Endothelial cell of umbilical vein (primary cell): ENCODE measurements around the gene ESPN. TPM values are rescaled to one million over a fixed set of nuclear protein-coding genes. Genes with fewer than 3 reads are reported as not detected.

ENCODE experiments used
- BruUV-seq: library from RNA; stranded (reverse); fragments of 400-500 nt; replicated peaks from 2 replicates; lab custom pipeline; 2021; lab: Mats Ljungman, UMichigan
- CTCF ChIA-PET: fragments of 300-600, 350-600 bp; sonication (Branson Sonifier 250); formaldehyde crosslinking; loops from one replicate; lab custom pipeline; 2021; ENCODE audit warnings: antibody characterized with exemption, inconsistent platforms; lab: Charles Lee
- POLR2A ChIA-PET: fragments of 300-600, 350-600 bp; sonication (Branson Sonifier 250); formaldehyde crosslinking; loops from one replicate; lab custom pipeline; 2021; ENCODE audit warnings: antibody characterized with exemption, inconsistent platforms; lab: Charles Lee
- DNase-seq: peaks from one replicate; pipeline ENCODE4 v3.0.0-alpha.2; 2011; ENCODE audit warnings: low read depth, low spot score
- FAIRE-seq: peaks from 2 replicates; lab custom pipeline; 2011; peaks lifted over from hg19 to GRCh38; lab: Jason Lieb, UNC
- H2AFZ ChIP-seq: 2 replicates; pipeline ENCODE4 v1.6.0; 2012; ENCODE audit warnings: low read depth, low read length, control low read depth, inconsistent platforms
- H3K27ac ChIP-seq: 2 replicates; pipeline ENCODE4 v1.5.1; 2011; ENCODE audit warnings: low read depth, mild to moderate bottlenecking, control low read depth, low read length, moderate library complexity; ENCODE audit not compliant: insufficient read depth
- H3K27me3 ChIP-seq, 2 experiments: 2 replicates each; pipeline versions ENCODE4 v1.6.0 to v1.6.1; 2011; ENCODE audit warnings: low read length in 2 of 2, mixed read lengths in 1 of 2; ENCODE audit not compliant: control insufficient read depth in 2 of 2, insufficient read depth in 2 of 2
- H3K36me3 ChIP-seq, 2 experiments: 2 replicates in 1 of 2; 3 replicates in 1 of 2; pipeline ENCODE4 v1.5.1; 2011; ENCODE audit warnings: low read length in 2 of 2, mild to moderate bottlenecking in 1 of 2, moderate library complexity in 1 of 2; ENCODE audit not compliant: control insufficient read depth in 2 of 2, insufficient read depth in 2 of 2; ENCODE audit errors: extremely low read depth in 1 of 2
- H3K4me1 ChIP-seq: 3 replicates; pipeline ENCODE4 v1.5.1; 2011; ENCODE audit warnings: mild to moderate bottlenecking, low read length; ENCODE audit not compliant: control insufficient read depth, insufficient read depth; ENCODE audit errors: extremely low read depth
- H3K4me2 ChIP-seq: 2 replicates; pipeline ENCODE4 v1.6.1; 2011; ENCODE audit warnings: low read length, control low read depth, mixed read lengths; ENCODE audit not compliant: insufficient read depth
- H3K4me3 ChIP-seq, 3 experiments: fragments of 200-600 bp in 1 of 3; sonication (generic), shearing (Covaris generic) in 1 of 3; replicated peaks in 1 of 3; 2 replicates each; pipeline ENCODE4 v1.5.1; 2011 to 2016; ENCODE audit warnings: control low read depth in 3 of 3, low read length in 3 of 3, mild to moderate bottlenecking in 2 of 3, inconsistent platforms in 1 of 3, low read depth in 1 of 3, moderate library complexity in 1 of 3; ENCODE audit not compliant: insufficient read depth in 1 of 3
- H3K79me2 ChIP-seq: 2 replicates; pipeline ENCODE4 v1.6.0; 2012; ENCODE audit warnings: low read length, inconsistent platforms; ENCODE audit not compliant: control insufficient read depth, insufficient read depth
- H3K9ac ChIP-seq: replicated peaks from 2 replicates; pipeline ENCODE3; 2011; ENCODE audit warnings: low read length, control low read depth; ENCODE audit not compliant: insufficient read depth; ENCODE audit errors: extremely low read depth
- H3K9me1 ChIP-seq: replicated peaks from 3 replicates; pipeline ENCODE4 v1.6.0; 2011; ENCODE audit warnings: mild to moderate bottlenecking, low read length; ENCODE audit not compliant: control insufficient read depth, insufficient read depth; ENCODE audit errors: extremely low read depth
- H3K9me3 ChIP-seq: replicated peaks from 2 replicates; pipeline ENCODE4 v1.5.1; 2012; ENCODE audit warnings: low read length, inconsistent platforms; ENCODE audit not compliant: control insufficient read depth, insufficient read depth
- H4K20me1 ChIP-seq: replicated peaks from 2 replicates; pipeline ENCODE3; 2011; ENCODE audit warnings: mild to moderate bottlenecking, low read length; ENCODE audit not compliant: control insufficient read depth, insufficient read depth; ENCODE audit errors: extremely low read depth
- CTCF ChIP-seq, 2 donors: IDR thresholded peaks; 1 replicate in 1 of 2; 2 replicates in 1 of 2; pipeline ENCODE4 v1.5.1; 2011; ENCODE audit warnings: low read length in 2 of 2, mild to moderate bottlenecking in 2 of 2, moderate library complexity in 2 of 2, control low read depth in 1 of 2, inconsistent platforms in 1 of 2, low read depth in 1 of 2; ENCODE audit not compliant: insufficient read depth in 1 of 2; ENCODE audit errors: extremely low read depth in 1 of 2
- EZH2 ChIP-seq: IDR thresholded peaks from 2 replicates; pipeline ENCODE4 v1.6.1; 2012; ENCODE audit warnings: borderline replicate concordance, low read depth, mild to moderate bottlenecking, moderate library complexity, low read length, inconsistent platforms; ENCODE audit not compliant: severe bottlenecking
- FOS ChIP-seq: IDR thresholded peaks from 2 replicates; pipeline ENCODE4 v1.6.1; 2011; ENCODE audit warnings: mild to moderate bottlenecking, low read length, moderate library complexity, borderline replicate concordance; ENCODE audit not compliant: insufficient read depth
- GATA2 ChIP-seq: IDR thresholded peaks from 2 replicates; pipeline ENCODE4 v1.7.0; 2011; ENCODE audit warnings: low read depth, mild to moderate bottlenecking, moderate library complexity, mixed read lengths, low read length; ENCODE audit not compliant: insufficient read length, insufficient read depth
- JUN ChIP-seq: IDR thresholded peaks from 2 replicates; pipeline ENCODE4 v1.6.1; 2011; ENCODE audit warnings: borderline replicate concordance, low read depth; ENCODE audit not compliant: insufficient read length, insufficient read depth
- MAX ChIP-seq: IDR thresholded peaks from 2 replicates; pipeline ENCODE4 v1.6.1; 2011; ENCODE audit not compliant: insufficient read depth, insufficient read length
- MYC ChIP-seq: IDR thresholded peaks from one replicate; pipeline ENCODE4 v1.6.1; 2011; ENCODE audit warnings: mild to moderate bottlenecking, low read depth, low read length
- POLR2A ChIP-seq: IDR thresholded peaks from 2 replicates; pipeline ENCODE4 v1.6.1; 2012; ENCODE audit warnings: low read depth, mild to moderate bottlenecking, control low read depth, low read length
- POLR2AphosphoS5 ChIP-seq: IDR thresholded peaks from 2 replicates; pipeline ENCODE4 v1.6.1; 2012; ENCODE audit warnings: low read depth, mild to moderate bottlenecking, control low read depth, low read length, moderate library complexity; ENCODE audit not compliant: insufficient read depth
- dilution Hi-C: fragments of 300-500 bp; cut with MboI; formaldehyde crosslinking; loops from one replicate; pipeline ENCODE4 v1.15.0; 2019; ENCODE audit warnings: low sequenced_read_pairs; ENCODE audit not compliant: extremely low pct_ligation_motif_present
- intact Hi-C: fragments of 100-400 bp; cut with micrococcal nuclease; formaldehyde crosslinking; loops from one replicate; pipeline ENCODE4 v1.10.0; 2022
- polyA plus RNA-seq, 4 experiments: library from polyadenylated mRNA; depleted of rRNA in 3 of 4; stranded (reverse) in 3 of 4; unstranded in 1 of 4; fragments of >200 nt; gene quantifications; 2 replicates each; pipeline versions ENCODE4 v1.2.1 to v1.2.3, GENCODE V29; 2011 to 2012; ENCODE audit warnings: missing spikeins in 1 of 4
- total RNA-seq: library from RNA; stranded (reverse); gene quantifications from 2 replicates; pipeline ENCODE4 v1.2.3, GENCODE V29; 2021

ESPN gene
- total and polyA plus RNA-seq, 2 donors (not counting 3 experiments of a cell fraction or from before 2014, with no cell fraction given), result 0.54 to 0.71 TPM

- FAIRE-seq (no peak), DNase-seq (no peak)
- H3K9ac ChIP-seq, result no peak overlapping the region
- BruUV-seq, result no TSS peak
- dilution Hi-C loops (no loop called here), intact Hi-C loops (no loop called here)
- no peaks in the 10 kb centered on the region for H3K4me1 ChIP-seq
- no peaks in the 10 kb centered on the region for H4K20me1 ChIP-seq
- H3K27me3 ChIP-seq, result no peaks in the 10 kb centered on the region
- no peaks in the 10 kb centered on the region for H3K9me3 ChIP-seq
- no peak overlapping the region for H3K27ac ChIP-seq
- H3K36me3 ChIP-seq, result no peaks in the 10 kb centered on the region
- CTCF ChIA-PET, result interaction anchor here (1.0 to 1.2 kb wide), 2 partner anchors 19 to 137 kb away, joined by 3 to 4 read pairs; no protein-coding TSS in a partner anchor
- TF ChIP-seq MAX (no peak), POLR2AphosphoS5 (no peak), MYC (no peak), CTCF (IDR thresholded peaks at IDR 0.05; ENCODE audit: extremely low read depth in 1 of 2, insufficient read depth in 1 of 2, low read depth in 1 of 2, low read length in 2 of 2) (no peak), EZH2 (no peak), GATA2 (no peak), FOS (no peak), JUN (no peak), POLR2A (no peak)
- no peak overlapping the region for H3K4me3 ChIP-seq
- POLR2A ChIA-PET, result no interaction called here
- no peaks in the 10 kb centered on the region for H3K9me1 ChIP-seq
- H3K4me2 ChIP-seq, result no peak overlapping the region
- no peaks in the 10 kb centered on the region for H3K79me2 ChIP-seq
- no peak overlapping the region for H2AFZ ChIP-seq
These were observed 85.3 kb downstream of the ESPN start for GRCh38 chr1:6509919-6510291.
